SK-N-SH (cell line): ENCODE results near the gene FGF22. TPM values are rescaled to one million over a fixed set of nuclear protein-coding genes. Genes with fewer than 3 reads are reported as not detected.

Experiments used
- CTCF ChIA-PET: fragments of 300-600, 350-600 bp; formaldehyde crosslinking; extraction: SDS; loops from one replicate; lab custom pipeline; 2021; lab: Yijun Ruan, JAX
- POLR2A ChIA-PET: fragments of 350-600 bp; sonication (Branson Sonifier 250); formaldehyde crosslinking; extraction: SDS; loops from one replicate; lab custom pipeline; 2020; ENCODE audit warnings: antibody characterized with exemption, inconsistent platforms; lab: Yijun Ruan, JAX
- DNase-seq: peaks from one replicate; pipeline ENCODE4 v3.0.0; 2012
- H2AFZ ChIP-seq: fragments of 200-600 bp; sonication (generic); 2 replicates; pipeline ENCODE4 v1.8.1; 2016; ENCODE audit warnings: antibody characterized with exemption, mild to moderate bottlenecking, low read depth
- H3F3A ChIP-seq: fragments of 200-600 bp; sonication (generic); replicated peaks from 2 replicates; pipeline ENCODE3; 2016; ENCODE audit warnings: antibody characterized with exemption, mild to moderate bottlenecking; ENCODE audit not compliant: insufficient read depth
- H3K27ac ChIP-seq, 2 experiments: fragments of 200-500 bp in 1 of 2; fragments of 200-600 bp in 1 of 2; sonication (Bioruptor generic) in 1 of 2; sonication (generic), shearing (Covaris generic) in 1 of 2; 2 replicates each; pipeline versions ENCODE4 v1.5.1 to v1.6.1; 2014 to 2016; ENCODE audit warnings: low read depth in 2 of 2, inconsistent platforms in 1 of 2, low read length in 1 of 2, mild to moderate bottlenecking in 1 of 2, mixed read lengths in 1 of 2
- H3K27me3 ChIP-seq: fragments of 200-600 bp; sonication (generic), shearing (Covaris generic); 2 replicates; pipeline ENCODE4 v1.6.1; 2016; ENCODE audit warnings: mixed run types; ENCODE audit not compliant: insufficient read depth
- H3K36me3 ChIP-seq, 2 experiments: fragments of 200-500 bp in 1 of 2; fragments of 200-600 bp in 1 of 2; sonication (Bioruptor generic) in 1 of 2; sonication (generic) in 1 of 2; replicated peaks in 1 of 2; 2 replicates each; pipeline versions ENCODE3 to v1.5.1; 2014 to 2016; ENCODE audit warnings: low read length in 1 of 2, mild to moderate bottlenecking in 1 of 2; ENCODE audit not compliant: insufficient read depth in 2 of 2, control insufficient read depth in 1 of 2
- H3K4me1 ChIP-seq, 2 experiments: fragments of 200-500 bp in 1 of 2; fragments of 200-600 bp in 1 of 2; sonication (Bioruptor generic) in 1 of 2; sonication (generic), shearing (Covaris generic) in 1 of 2; 2 replicates each; pipeline versions ENCODE4 v1.5.1 to v1.6.1; 2014 to 2016; ENCODE audit warnings: low read depth in 1 of 2, low read length in 1 of 2, mixed run types in 1 of 2; ENCODE audit not compliant: insufficient read depth in 2 of 2, control insufficient read depth in 1 of 2
- H3K4me2 ChIP-seq: fragments of 200-600 bp; sonication (generic), shearing (Covaris generic); 2 replicates; pipeline ENCODE4 v1.6.1; 2017; ENCODE audit warnings: mixed run types
- H3K4me3 ChIP-seq, 2 experiments: fragments of 200-500 bp in 1 of 2; fragments of 200-600 bp in 1 of 2; sonication (Bioruptor generic) in 1 of 2; sonication (generic), shearing (Covaris generic) in 1 of 2; 2 replicates each; pipeline versions ENCODE4 v1.5.1 to v1.8.1; 2014 to 2016; ENCODE audit warnings: low read depth in 2 of 2, inconsistent platforms in 1 of 2, low read length in 1 of 2, mild to moderate bottlenecking in 1 of 2, mixed read lengths in 1 of 2, moderate library complexity in 1 of 2
- H3K79me2 ChIP-seq: fragments of 200-600 bp; sonication (generic); 2 replicates; pipeline ENCODE4 v1.8.1; 2017; ENCODE audit warnings: mild to moderate bottlenecking; ENCODE audit not compliant: insufficient read depth
- H3K9ac ChIP-seq: fragments of 200-600 bp; sonication (generic); 2 replicates; pipeline ENCODE4 v1.6.1; 2017; ENCODE audit warnings: mixed run types
- H3K9me2 ChIP-seq: fragments of 200-600 bp; sonication (generic); 2 replicates; pipeline ENCODE4 v1.6.1; 2017; ENCODE audit warnings: mixed run types
- H3K9me3 ChIP-seq: fragments of 200-600 bp; sonication (generic); 2 replicates; pipeline ENCODE4 v1.6.1; 2017; ENCODE audit warnings: mixed run types, mild to moderate bottlenecking, moderate library complexity
- H4K20me1 ChIP-seq: fragments of 200-600 bp; sonication (generic); 2 replicates; pipeline ENCODE4 v1.6.1; 2017; ENCODE audit warnings: mild to moderate bottlenecking, mixed run types; ENCODE audit not compliant: insufficient read depth
- FOSL2 ChIP-seq: IDR thresholded peaks from 2 replicates; pipeline ENCODE4 v1.4.0; 2012; ENCODE audit warnings: low read depth, mild to moderate bottlenecking, moderate library complexity, borderline replicate concordance
- FOXJ3 ChIP-seq: sonication (generic); formaldehyde crosslinking; IDR thresholded peaks from 2 replicates; pipeline ENCODE4 v1.5.1; 2020; ENCODE audit warnings: mild to moderate bottlenecking, missing genetic modification reagents
- GABPA ChIP-seq: IDR thresholded peaks from 2 replicates; pipeline ENCODE4 v1.4.0; 2012; ENCODE audit warnings: low read depth, mild to moderate bottlenecking
- JUND ChIP-seq: IDR thresholded peaks from 2 replicates; pipeline ENCODE4 v1.4.0; 2012
- MEF2A ChIP-seq: IDR thresholded peaks from 2 replicates; pipeline ENCODE4 v1.4.0; 2012; ENCODE audit warnings: low read depth, borderline replicate concordance
- MXI1 ChIP-seq: IDR thresholded peaks from 2 replicates; pipeline ENCODE4 v1.6.1; 2012; ENCODE audit warnings: mild to moderate bottlenecking, low read depth, low read length, improper control_type of control experiment
- POLR2AphosphoS5 ChIP-seq: IDR thresholded peaks from 2 replicates; pipeline ENCODE4 v1.6.1; 2012; ENCODE audit warnings: low read depth, low read length
- RAD21 ChIP-seq: IDR thresholded peaks from 2 replicates; pipeline ENCODE4 v1.6.1; 2012; ENCODE audit warnings: mild to moderate bottlenecking, low read length
- REST ChIP-seq: IDR thresholded peaks from 2 replicates; pipeline ENCODE4 v1.6.1; 2012; ENCODE audit warnings: mild to moderate bottlenecking, low read depth, low read length, moderate library complexity
- RFX5 ChIP-seq: IDR thresholded peaks from 2 replicates; pipeline ENCODE4 v1.6.1; 2012; ENCODE audit warnings: mild to moderate bottlenecking, improper control_type of control experiment, low read length
- SIN3A ChIP-seq: IDR thresholded peaks from 2 replicates; pipeline ENCODE4 v1.6.1; 2012; ENCODE audit warnings: low read depth, mild to moderate bottlenecking, low read length, moderate library complexity, borderline replicate concordance
- TAF1 ChIP-seq: IDR thresholded peaks from 2 replicates; pipeline ENCODE4 v1.6.1; 2012; ENCODE audit warnings: low read depth, mild to moderate bottlenecking, low read length, moderate library complexity, borderline replicate concordance
- YY1 ChIP-seq: IDR thresholded peaks from 2 replicates; pipeline ENCODE4 v1.4.0; 2012; ENCODE audit warnings: low read depth, mild to moderate bottlenecking
- WGBS: methylation state at CpG from one replicate; pipeline ENCODE4 v1.1.6; 2017; ENCODE audit warnings: low lambda C conversion rate; 5-methylcytosine and 5-hydroxymethylcytosine counted together
- polyA plus RNA-seq, 3 experiments: library from polyadenylated mRNA; depleted of rRNA; stranded (reverse); fragments of >200 nt; gene quantifications; 2 replicates each; pipeline ENCODE4 v1.2.3, GENCODE V29; 2012

The FGF22 gene
- polyA plus RNA-seq, 1 of the 3 experiments (the other 2 are of a cell fraction): 0.62 TPM

GRCh38 chr19:591099-591958 lies 48.4 kb upstream of the FGF22 start:
- no peak overlapping the region for H3K27ac ChIP-seq
- peaks cover 51% of the 10 kb centered on the region for H4K20me1 ChIP-seq
- no peaks in the 10 kb centered on the region for H3K36me3 ChIP-seq
- TF ChIP-seq REST: peak; percentile 94
- TF ChIP-seq MEF2A: no peak
- CTCF ChIA-PET: interaction anchor here (0.6 to 2.1 kb wide), 4 partner anchors 13 to 61 kb away, joined by 3 to 5 read pairs (median 4); no protein-coding TSS in a partner anchor
- peaks cover 9% of the 10 kb centered on the region for H3F3A ChIP-seq
- peaks cover 4% of the 10 kb centered on the region; the same call in 1 of the 2 replicates for H3K79me2 ChIP-seq
- H3K4me1 ChIP-seq: peaks cover 4 to 23% of the 10 kb centered on the region in 2 experiments; a peak in 1 of 4 replicates
- H2AFZ ChIP-seq: no peak overlapping the region
- peak overlapping the region; percentile 79 for H3K4me2 ChIP-seq
- H3K9me3 ChIP-seq: no peaks in the 10 kb centered on the region
- DNase-seq: no peak
- peak overlapping the region; percentile 50 to 67; a peak in 3 of 4 replicates for H3K4me3 ChIP-seq
- no peak overlapping the region for H3K9ac ChIP-seq
- POLR2A ChIA-PET: no interaction called here
- no peaks in the 10 kb centered on the region for H3K9me2 ChIP-seq
- WGBS: 88% methylated on average over 41 of the region's 75 CpGs
- no peaks in the 10 kb centered on the region for H3K27me3 ChIP-seq

DNA sequence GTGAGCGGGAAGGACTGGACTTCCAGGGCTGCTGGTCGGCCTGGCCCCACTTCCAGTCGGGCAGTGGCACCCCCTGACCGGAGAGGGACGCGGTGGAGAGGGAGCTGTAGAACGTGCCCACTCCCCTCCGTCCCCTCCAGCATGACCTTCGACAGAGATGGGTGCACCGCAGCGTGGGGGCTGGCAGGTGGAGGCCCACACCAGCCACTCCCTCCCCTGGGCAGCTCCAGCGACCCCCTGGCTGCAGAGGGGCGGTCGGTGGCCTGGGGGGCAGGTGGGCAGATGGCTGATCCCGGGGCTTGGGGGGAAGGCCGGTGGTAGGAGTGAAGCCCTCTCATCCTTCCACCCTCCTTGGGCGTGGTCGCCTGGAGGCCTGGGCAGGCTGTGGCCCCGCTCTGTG lies 47.6 kb upstream of the FGF22 start:
- Histone ChIP-seq H3K36me3 (no peaks in the 10 kb centered on the region), H4K20me1 (peaks cover 52% of the 10 kb centered on the region), H3K9me3 (no peaks in the 10 kb centered on the region), H3K4me3 (no peak overlapping the region), H3K79me2 (peaks cover 7% of the 10 kb centered on the region; the same call in 1 of the 2 replicates), H3K27me3 (no peaks in the 10 kb centered on the region), H3K4me1 (peaks cover 4 to 23% of the 10 kb centered on the region in 2 experiments; a peak in 1 of 4 replicates), H3K27ac (no peak overlapping the region), H2AFZ (no peak overlapping the region), H3F3A (peaks cover 2% of the 10 kb centered on the region), H3K9me2 (no peaks in the 10 kb centered on the region), H3K4me2 (no peak overlapping the region), H3K9ac (no peak overlapping the region)
- WGBS: 88% methylated on average over 12 of the region's 19 CpGs
- ChIA-PET CTCF (interaction anchor here (0.6 to 2.1 kb wide), 4 partner anchors 12 to 61 kb away, joined by 3 to 5 read pairs (median 4); no protein-coding TSS in a partner anchor), POLR2A (no interaction called here)
- no peak for DNase-seq
- TF ChIP-seq FOXJ3: no peak
- no peak for TF ChIP-seq RAD21
- no peak for TF ChIP-seq FOSL2
- no peak for TF ChIP-seq JUND
- TF ChIP-seq MXI1: no peak
- no peak for TF ChIP-seq POLR2AphosphoS5
- no peak for TF ChIP-seq SIN3A
- TF ChIP-seq YY1: no peak
- no peak for TF ChIP-seq GABPA
- no peak for TF ChIP-seq RFX5
- TF ChIP-seq TAF1: no peak
